Ishikawa (cell line): ENCODE data around the gene MOGAT2.

ENCODE experiments used
- EP300 ChIP-seq: IDR thresholded peaks from 2 replicates; pipeline ENCODE4 v1.6.1; 2012; ENCODE audit warnings: borderline replicate concordance
- TF ChIP-seq, protein P1 (sequence below): IDR thresholded peaks from 2 replicates; pipeline ENCODE4 v1.6.1; 2012; ENCODE audit warnings: low read depth, mild to moderate bottlenecking
- TF ChIP-seq, protein P2 (sequence below): IDR thresholded peaks from 2 replicates; pipeline ENCODE4 v1.6.1; 2012

- TF ChIP-seq, protein P1, sequence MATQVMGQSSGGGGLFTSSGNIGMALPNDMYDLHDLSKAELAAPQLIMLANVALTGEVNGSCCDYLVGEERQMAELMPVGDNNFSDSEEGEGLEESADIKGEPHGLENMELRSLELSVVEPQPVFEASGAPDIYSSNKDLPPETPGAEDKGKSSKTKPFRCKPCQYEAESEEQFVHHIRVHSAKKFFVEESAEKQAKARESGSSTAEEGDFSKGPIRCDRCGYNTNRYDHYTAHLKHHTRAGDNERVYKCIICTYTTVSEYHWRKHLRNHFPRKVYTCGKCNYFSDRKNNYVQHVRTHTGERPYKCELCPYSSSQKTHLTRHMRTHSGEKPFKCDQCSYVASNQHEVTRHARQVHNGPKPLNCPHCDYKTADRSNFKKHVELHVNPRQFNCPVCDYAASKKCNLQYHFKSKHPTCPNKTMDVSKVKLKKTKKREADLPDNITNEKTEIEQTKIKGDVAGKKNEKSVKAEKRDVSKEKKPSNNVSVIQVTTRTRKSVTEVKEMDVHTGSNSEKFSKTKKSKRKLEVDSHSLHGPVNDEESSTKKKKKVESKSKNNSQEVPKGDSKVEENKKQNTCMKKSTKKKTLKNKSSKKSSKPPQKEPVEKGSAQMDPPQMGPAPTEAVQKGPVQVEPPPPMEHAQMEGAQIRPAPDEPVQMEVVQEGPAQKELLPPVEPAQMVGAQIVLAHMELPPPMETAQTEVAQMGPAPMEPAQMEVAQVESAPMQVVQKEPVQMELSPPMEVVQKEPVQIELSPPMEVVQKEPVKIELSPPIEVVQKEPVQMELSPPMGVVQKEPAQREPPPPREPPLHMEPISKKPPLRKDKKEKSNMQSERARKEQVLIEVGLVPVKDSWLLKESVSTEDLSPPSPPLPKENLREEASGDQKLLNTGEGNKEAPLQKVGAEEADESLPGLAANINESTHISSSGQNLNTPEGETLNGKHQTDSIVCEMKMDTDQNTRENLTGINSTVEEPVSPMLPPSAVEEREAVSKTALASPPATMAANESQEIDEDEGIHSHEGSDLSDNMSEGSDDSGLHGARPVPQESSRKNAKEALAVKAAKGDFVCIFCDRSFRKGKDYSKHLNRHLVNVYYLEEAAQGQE, result no peak
- TF ChIP-seq, protein P2, sequence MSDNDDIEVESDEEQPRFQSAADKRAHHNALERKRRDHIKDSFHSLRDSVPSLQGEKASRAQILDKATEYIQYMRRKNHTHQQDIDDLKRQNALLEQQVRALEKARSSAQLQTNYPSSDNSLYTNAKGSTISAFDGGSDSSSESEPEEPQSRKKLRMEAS, result no peak
- no peak for TF ChIP-seq EP300
Observed at GRCh38 chr11:75781831-75782230, 64.2 kb downstream of the MOGAT2 start.
